ENCODE results near the gene USP40. TPM values are rescaled to one million over a fixed set of nuclear protein-coding genes. Genes with fewer than 3 reads are reported as not detected.

The USP40 gene
- total RNA-seq, 1 donor from 2014 or later, result 32.9 TPM

- TF ChIP-seq EZH2phosphoT487 (IDR thresholded peaks at IDR 0.05), result no peak
- TF ChIP-seq EZH2 (IDR thresholded peaks at IDR 0.05), result no peak
- TF ChIP-seq CTCF (IDR thresholded peaks at IDR 0.05), result no peak
- H3K4me1 Mint-ChIP-seq, result no peaks in the 10 kb centered on the region
- no peak for DNase-seq (ENCODE audit: low spot score)
- H3K36me3 ChIP-seq, result no peaks in the 10 kb centered on the region
- no peak overlapping the region for H2AFZ ChIP-seq (replicated peaks)
- H3K79me2 ChIP-seq (ENCODE audit: low read depth), result no peaks in the 10 kb centered on the region
- H3K9ac ChIP-seq, result no peak overlapping the region
- no peak overlapping the region for H3K4me3 Mint-ChIP-seq
- no peak overlapping the region for H3K4me2 ChIP-seq
- no peaks in the 10 kb centered on the region for H4K20me1 ChIP-seq (ENCODE audit: low read depth)
- H3K4me3 ChIP-seq, result no peak overlapping the region
- peaks cover 2% of the 10 kb centered on the region for H3K36me3 Mint-ChIP-seq
- H3K9me3 Mint-ChIP-seq, result no peaks in the 10 kb centered on the region
- H3K27ac Mint-ChIP-seq, result peak overlapping the region; percentile 11
- no peaks in the 10 kb centered on the region for H3K9me3 ChIP-seq (ENCODE audit: low read depth)
- no peak overlapping the region for H3K27ac ChIP-seq
- H3F3A ChIP-seq (ENCODE audit: low read depth), result no peaks in the 10 kb centered on the region
- no peaks in the 10 kb centered on the region for H3K27me3 ChIP-seq
- no peaks in the 10 kb centered on the region for H3K4me1 ChIP-seq
- no peaks in the 10 kb centered on the region for H3K27me3 Mint-ChIP-seq (ENCODE audit: insufficient read depth, low read depth)
Observed at GRCh38 chr2:233434666-233435330, 131.8 kb downstream of the USP40 start.

- no peak overlapping the region for H3K4me2 ChIP-seq
- H4K20me1 ChIP-seq (ENCODE audit: low read depth), result no peaks in the 10 kb centered on the region
- H3K36me3 ChIP-seq, result no peaks in the 10 kb centered on the region
- no peaks in the 10 kb centered on the region for H3K9me3 ChIP-seq (ENCODE audit: low read depth)
- Mint-ChIP-seq H3K9me3 (no peaks in the 10 kb centered on the region), H3K27me3 (ENCODE audit: insufficient read depth, low read depth) (no peaks in the 10 kb centered on the region), H3K4me1 (no peaks in the 10 kb centered on the region), H3K36me3 (peaks cover 2% of the 10 kb centered on the region), H3K27ac (no peak overlapping the region), H3K4me3 (no peak overlapping the region)
- no peaks in the 10 kb centered on the region for H3K4me1 ChIP-seq
- no peak overlapping the region for H2AFZ ChIP-seq (replicated peaks)
- H3K27me3 ChIP-seq, result no peaks in the 10 kb centered on the region
- no peaks in the 10 kb centered on the region for H3F3A ChIP-seq (ENCODE audit: low read depth)
- no peaks in the 10 kb centered on the region for H3K79me2 ChIP-seq (ENCODE audit: low read depth)
- TF ChIP-seq CTCF (IDR thresholded peaks at IDR 0.05) (no peak), EZH2 (IDR thresholded peaks at IDR 0.05) (no peak), EZH2phosphoT487 (IDR thresholded peaks at IDR 0.05) (no peak)
- DNase-seq (ENCODE audit: low spot score), result no peak
- no peak overlapping the region for H3K27ac ChIP-seq
- H3K9ac ChIP-seq, result no peak overlapping the region
- no peak overlapping the region for H3K4me3 ChIP-seq
Observed at GRCh38 chr2:233433794-233434193, 132.8 kb downstream of the USP40 start.

- H3K4me1 ChIP-seq, result no peaks in the 10 kb centered on the region
- no peak overlapping the region for H3K4me3 ChIP-seq
- no peak for DNase-seq (ENCODE audit: low spot score)
- no peak overlapping the region for H2AFZ ChIP-seq (replicated peaks)
- no peak overlapping the region for H3K27ac Mint-ChIP-seq
- no peak for TF ChIP-seq CTCF (IDR thresholded peaks at IDR 0.05)
- no peak for TF ChIP-seq EZH2 (IDR thresholded peaks at IDR 0.05)
- no peak for TF ChIP-seq EZH2phosphoT487 (IDR thresholded peaks at IDR 0.05)
- no peak overlapping the region for H3K4me2 ChIP-seq
- no peaks in the 10 kb centered on the region for H3K9me3 Mint-ChIP-seq
- H3K9me3 ChIP-seq (ENCODE audit: low read depth), result no peaks in the 10 kb centered on the region
- H3K4me3 Mint-ChIP-seq, result no peak overlapping the region
- peaks cover 2% of the 10 kb centered on the region for H3K36me3 Mint-ChIP-seq
- no peaks in the 10 kb centered on the region for H3F3A ChIP-seq (ENCODE audit: low read depth)
- no peak overlapping the region for H3K9ac ChIP-seq
- H3K4me1 Mint-ChIP-seq, result no peaks in the 10 kb centered on the region
- no peak overlapping the region for H3K27ac ChIP-seq
- H3K79me2 ChIP-seq (ENCODE audit: low read depth), result no peaks in the 10 kb centered on the region
- no peaks in the 10 kb centered on the region for H4K20me1 ChIP-seq (ENCODE audit: low read depth)
- H3K27me3 ChIP-seq, result no peaks in the 10 kb centered on the region
- no peaks in the 10 kb centered on the region for H3K27me3 Mint-ChIP-seq (ENCODE audit: insufficient read depth, low read depth)
- no peaks in the 10 kb centered on the region for H3K36me3 ChIP-seq
Observed at GRCh38 chr2:233433029-233433428, 133.6 kb downstream of the USP40 start.
